ENCODE results near the gene SPEM1. TPM values are rescaled to one million over a fixed set of nuclear protein-coding genes. Genes with fewer than 3 reads are reported as not detected.

The SPEM1 gene
- total RNA-seq, 1 donor from 2014 or later = 0.23 TPM

- H3K9me3 Mint-ChIP-seq (ENCODE audit: unreplicated experiment) = no peaks in the 10 kb centered on the region
These were observed 40.9 kb downstream of the SPEM1 start for GRCh38 chr17:7460850-7461660.

GRCh38 chr17:7462474-7463371 is 42.6 kb downstream of the SPEM1 start:
- Histone ChIP-seq H3K79me2 (ENCODE audit: insufficient read depth, low read length) (peaks cover 9% of the 10 kb centered on the region), H4K20me1 (ENCODE audit: insufficient read depth, low read length) (peaks cover 23% of the 10 kb centered on the region), H3K4me2 (ENCODE audit: low read length) (no peak overlapping the region), H2AFZ (ENCODE audit: low read depth, low read length) (no peak overlapping the region), H3K27me3 (ENCODE audit: insufficient read depth, low read length) (no peaks in the 10 kb centered on the region), H3K27ac (ENCODE audit: low read depth, low read length) (no peak overlapping the region), H3K36me3 (ENCODE audit: insufficient read depth, low read length) (peaks cover 3% of the 10 kb centered on the region), H3K9me3 (ENCODE audit: insufficient read depth, low read depth, low read length) (no peaks in the 10 kb centered on the region), H3K4me1 (ENCODE audit: insufficient read depth, low read length) (peaks cover 7% of the 10 kb centered on the region), H3K9ac (ENCODE audit: low read length) (no peak overlapping the region), H3K4me3 (ENCODE audit: insufficient read depth, low read depth, low read length) (no peak overlapping the region)
- H3K27ac Mint-ChIP-seq (ENCODE audit: unreplicated experiment) = no peak overlapping the region
- H3K9me3 Mint-ChIP-seq (ENCODE audit: unreplicated experiment) = no peaks in the 10 kb centered on the region
- peaks cover 9% of the 10 kb centered on the region for H3K4me1 Mint-ChIP-seq (ENCODE audit: low read depth, unreplicated experiment)
- H3K36me3 Mint-ChIP-seq (ENCODE audit: low read depth, unreplicated experiment) = peaks cover 14% of the 10 kb centered on the region
- TF ChIP-seq CTCF (IDR thresholded peaks at IDR 0.05; ENCODE audit: insufficient read depth, low read depth, low read length) (no peak), EZH2 (IDR thresholded peaks at IDR 0.05; ENCODE audit: insufficient read depth, low read length) (no peak)
- H3K27me3 Mint-ChIP-seq (ENCODE audit: low read depth, unreplicated experiment) = no peaks in the 10 kb centered on the region
- DNase-seq (ENCODE audit: low read depth) (no peak), FAIRE-seq (no peak)
- H3K4me3 Mint-ChIP-seq (ENCODE audit: unreplicated experiment) = peak overlapping the region; percentile 27

More at GRCh38 chr17:7460850-7461660, 40.9 kb downstream of the SPEM1 start:
- FAIRE-seq (no peak), DNase-seq (ENCODE audit: low read depth) (no peak)
- H3K36me3 ChIP-seq (ENCODE audit: insufficient read depth, low read length) = peaks cover 3% of the 10 kb centered on the region
- no peak overlapping the region for H3K4me3 ChIP-seq (ENCODE audit: insufficient read depth, low read depth, low read length)
- H3K4me3 Mint-ChIP-seq (ENCODE audit: unreplicated experiment) = peak overlapping the region; percentile 58
- no peaks in the 10 kb centered on the region for H3K27me3 Mint-ChIP-seq (ENCODE audit: low read depth, unreplicated experiment)
- TF ChIP-seq CTCF (IDR thresholded peaks at IDR 0.05; ENCODE audit: insufficient read depth, low read depth, low read length) = no peak
- TF ChIP-seq EZH2 (IDR thresholded peaks at IDR 0.05; ENCODE audit: insufficient read depth, low read length) = no peak
- H3K4me1 ChIP-seq (ENCODE audit: insufficient read depth, low read length) = no peaks in the 10 kb centered on the region
- no peaks in the 10 kb centered on the region for H3K9me3 ChIP-seq (ENCODE audit: insufficient read depth, low read depth, low read length)
- peaks cover 10% of the 10 kb centered on the region for H3K36me3 Mint-ChIP-seq (ENCODE audit: low read depth, unreplicated experiment)
- no peak overlapping the region for H3K9ac ChIP-seq (ENCODE audit: low read length)
- H2AFZ ChIP-seq (ENCODE audit: low read depth, low read length) = no peak overlapping the region
- H3K27ac ChIP-seq (ENCODE audit: low read depth, low read length) = no peak overlapping the region
- peaks cover 2% of the 10 kb centered on the region for H3K4me1 Mint-ChIP-seq (ENCODE audit: low read depth, unreplicated experiment)
- peaks cover 7% of the 10 kb centered on the region for H4K20me1 ChIP-seq (ENCODE audit: insufficient read depth, low read length)
- no peak overlapping the region for H3K4me2 ChIP-seq (ENCODE audit: low read length)
- peak overlapping the region; percentile 44 for H3K27ac Mint-ChIP-seq (ENCODE audit: unreplicated experiment)
- no peaks in the 10 kb centered on the region for H3K79me2 ChIP-seq (ENCODE audit: insufficient read depth, low read length)
- no peaks in the 10 kb centered on the region for H3K27me3 ChIP-seq (ENCODE audit: insufficient read depth, low read length)

All from astrocyte (in vitro differentiated cells and primary cell).